Endodermal cell (in vitro differentiated cells): ENCODE data around the gene MSH3. TPM values are rescaled to one million over a fixed set of nuclear protein-coding genes. Genes with fewer than 3 reads are reported as not detected.
A peak's percentile ranks its signal among the peaks of the same experiment; 100 is the strongest.

ENCODE experiments used
- DNase-seq: peaks from one replicate; pipeline ENCODE4 v3.0.0-alpha.2; 2017
- H3K27ac ChIP-seq: 2 replicates; pipeline ENCODE4 v1.5.1; 2013; ENCODE audit warnings: mild to moderate bottlenecking, low read depth, low read length, moderate library complexity
- H3K27me3 ChIP-seq: 2 replicates; pipeline ENCODE4 v1.6.1; 2013; ENCODE audit warnings: mild to moderate bottlenecking, low read length, moderate library complexity; ENCODE audit not compliant: insufficient read depth, control insufficient read depth, poor library complexity, severe bottlenecking
- H3K36me3 ChIP-seq: 2 replicates; pipeline ENCODE4 v1.7.0; 2013; ENCODE audit warnings: mild to moderate bottlenecking, low read length, moderate library complexity; ENCODE audit not compliant: control insufficient read depth, insufficient read depth
- H3K4me1 ChIP-seq: one replicate; pipeline ENCODE4 v1.7.0; 2013; ENCODE audit warnings: low read length; ENCODE audit not compliant: control insufficient read depth, insufficient read depth
- H3K4me3 ChIP-seq: 2 replicates; pipeline ENCODE4 v1.5.1; 2013; ENCODE audit warnings: mild to moderate bottlenecking, low read length, moderate library complexity
- H3K9ac ChIP-seq: 2 replicates; pipeline ENCODE4 v1.6.1; 2013; ENCODE audit warnings: mild to moderate bottlenecking, low read length, moderate library complexity; ENCODE audit not compliant: poor library complexity, severe bottlenecking; ENCODE audit errors: extremely low read depth
- H3K9me3 ChIP-seq: 2 replicates; pipeline ENCODE4 v1.6.1; 2013; ENCODE audit warnings: mild to moderate bottlenecking, low read length, moderate library complexity; ENCODE audit not compliant: control insufficient read depth
- H3K27ac Mint-ChIP-seq: 2 replicates; pipeline ENCODE4 v1.8.0; 2020; ENCODE audit warnings: mixed read lengths
- H3K27me3 Mint-ChIP-seq: 2 replicates; pipeline ENCODE4 v1.8.0; 2021; ENCODE audit warnings: mild to moderate bottlenecking, mixed read lengths; ENCODE audit not compliant: insufficient read depth
- H3K36me3 Mint-ChIP-seq: 2 replicates; pipeline ENCODE4 v1.8.0; 2020; ENCODE audit warnings: low read depth, mixed read lengths
- H3K4me1 Mint-ChIP-seq: 2 replicates; pipeline ENCODE4 v1.8.0; 2020; ENCODE audit warnings: mixed read lengths
- H3K4me3 Mint-ChIP-seq: 2 replicates; pipeline ENCODE4 v1.8.0; 2020; ENCODE audit warnings: mild to moderate bottlenecking, moderate library complexity, mixed read lengths
- H3K9me3 Mint-ChIP-seq: 2 replicates; pipeline ENCODE4 v1.8.0; 2020; ENCODE audit warnings: mild to moderate bottlenecking, mixed read lengths
- CTCF ChIP-seq: fragments of 200-600 bp; sonication (generic); conservative IDR thresholded peaks from 2 replicates; pipeline ENCODE4 v1.5.0; 2021; ENCODE audit warnings: antibody characterized with exemption, mild to moderate bottlenecking
- WGBS, 2 experiments: methylation state at CpG; one replicate each; pipeline versions ENCODE4 v1.1.5 to v1.1.7; 2013; ENCODE audit warnings: missing lambda C conversion rate in 2 of 2, mixed read lengths in 1 of 2; ENCODE audit not compliant: insufficient coverage in 1 of 2, insufficient read length in 1 of 2; 5-methylcytosine and 5-hydroxymethylcytosine counted together
- total RNA-seq, 2 donors: library from RNA; stranded (reverse); fragmentation: NEBNext Ultra II Directional in 1 of 2; extraction: Animal tissue kit (Norgen Biotek cat#: 25700) in 1 of 2; gene quantifications; 2 replicates in 1 of 2; 3 replicates in 1 of 2; pipeline ENCODE4 v1.2.1, GENCODE V29; 2021

The MSH3 gene
- total RNA-seq, 2 donors from 2014 or later: 17.3 to 25.2 TPM

GRCh38 chr5:80711216-80711615, 56.8 kb downstream of the MSH3 start:
- peaks cover 35% of the 10 kb centered on the region for H3K36me3 ChIP-seq
- Mint-ChIP-seq H3K4me1 (peaks cover 11% of the 10 kb centered on the region), H3K4me3 (no peak overlapping the region), H3K9me3 (no peaks in the 10 kb centered on the region), H3K27ac (no peak overlapping the region), H3K36me3 (peaks cover 33% of the 10 kb centered on the region), H3K27me3 (no peaks in the 10 kb centered on the region)
- H3K27me3 ChIP-seq: no peaks in the 10 kb centered on the region
- 93 to 100% methylated on average over 3 to 5 of the region's 5 CpGs for WGBS, 2 experiments
- no peak overlapping the region for H3K27ac ChIP-seq
- no peak overlapping the region for H3K4me3 ChIP-seq
- no peaks in the 10 kb centered on the region for H3K9me3 ChIP-seq
- TF ChIP-seq CTCF: no peak
- H3K4me1 ChIP-seq: no peaks in the 10 kb centered on the region
- no peak overlapping the region for H3K9ac ChIP-seq
- no peak for DNase-seq

GRCh38 chr5:80711938-80712337, 57.5 kb downstream of the MSH3 start:
- no peak overlapping the region for H3K27ac Mint-ChIP-seq
- 60 to 86% methylated on average over 1 to 3 of the region's 3 CpGs for WGBS, 2 experiments
- no peaks in the 10 kb centered on the region for H3K4me1 ChIP-seq
- peaks cover 35% of the 10 kb centered on the region for H3K36me3 ChIP-seq
- H3K9ac ChIP-seq: no peak overlapping the region
- H3K27me3 ChIP-seq: no peaks in the 10 kb centered on the region
- H3K4me1 Mint-ChIP-seq: peaks cover 11% of the 10 kb centered on the region
- H3K4me3 Mint-ChIP-seq: no peak overlapping the region
- no peaks in the 10 kb centered on the region for H3K9me3 ChIP-seq
- no peaks in the 10 kb centered on the region for H3K27me3 Mint-ChIP-seq
- peak; percentile 85 for DNase-seq
- peak; percentile 86 for TF ChIP-seq CTCF
- H3K36me3 Mint-ChIP-seq: peaks cover 35% of the 10 kb centered on the region
- no peak overlapping the region for H3K4me3 ChIP-seq
- H3K9me3 Mint-ChIP-seq: no peaks in the 10 kb centered on the region
- no peak overlapping the region for H3K27ac ChIP-seq

GRCh38 chr5:80712919-80713318, 58.5 kb downstream of the MSH3 start:
- no peaks in the 10 kb centered on the region for H3K27me3 Mint-ChIP-seq
- no peak overlapping the region for H3K27ac ChIP-seq

More at GRCh38 chr5:80712919-80713318, 58.5 kb downstream of the MSH3 start:
- Mint-ChIP-seq H3K4me1 (peaks cover 16% of the 10 kb centered on the region), H3K27ac (no peak overlapping the region), H3K9me3 (no peaks in the 10 kb centered on the region), H3K4me3 (no peak overlapping the region), H3K36me3 (peaks cover 37% of the 10 kb centered on the region)
- H3K4me1 ChIP-seq: no peaks in the 10 kb centered on the region
- no peak overlapping the region for H3K9ac ChIP-seq
- peaks cover 35% of the 10 kb centered on the region for H3K36me3 ChIP-seq
- H3K4me3 ChIP-seq: no peak overlapping the region
- H3K9me3 ChIP-seq: peaks cover 3% of the 10 kb centered on the region
- no peak for TF ChIP-seq CTCF
- H3K27me3 ChIP-seq: no peaks in the 10 kb centered on the region
- WGBS, 2 experiments: 83 to 88% methylated on average over 2 of the region's 2 CpGs
- no peak for DNase-seq
